Neural cell (in vitro differentiated cells): ENCODE data around the gene HP. TPM values are rescaled to one million over a fixed set of nuclear protein-coding genes. Genes with fewer than 3 reads are reported as not detected.

Source experiments
- H2AFZ ChIP-seq: fragments of 200-600, 300-800 bp; sonication (generic), shearing (Covaris generic); 2 replicates; pipeline ENCODE4 v1.6.0; 2014; ENCODE audit warnings: low read depth, mild to moderate bottlenecking, antibody characterized with exemption, low read length, moderate library complexity
- H3F3A ChIP-seq: fragments of 200-600 bp; shearing (Covaris generic); 2 replicates; pipeline ENCODE4 v1.6.1; 2016; ENCODE audit warnings: mild to moderate bottlenecking, moderate library complexity, mixed read lengths, antibody characterized with exemption, low read length; ENCODE audit not compliant: insufficient read depth, poor library complexity, severe bottlenecking
- H3K27ac ChIP-seq: fragments of 200-600, 300-800 bp; sonication (generic), shearing (Covaris generic); 2 replicates; pipeline ENCODE4 v1.5.1; 2014; ENCODE audit warnings: mild to moderate bottlenecking, low read length, moderate library complexity
- H3K27me3 ChIP-seq: fragments of 300-800, 200-600 bp; sonication (generic), shearing (Covaris generic); 2 replicates; pipeline ENCODE4 v1.6.0; 2014; ENCODE audit warnings: mild to moderate bottlenecking, low read depth, low read length, moderate library complexity; ENCODE audit not compliant: insufficient read depth
- H3K36me3 ChIP-seq: fragments of 300-800, 200-600 bp; sonication (generic), shearing (Covaris generic); 2 replicates; pipeline ENCODE4 v1.5.1; 2014; ENCODE audit warnings: mild to moderate bottlenecking, antibody characterized with exemption, low read length, moderate library complexity; ENCODE audit not compliant: insufficient read depth
- H3K4me2 ChIP-seq: fragments of 300-800, 200-600 bp; sonication (generic), shearing (Covaris generic); 2 replicates; pipeline ENCODE4 v1.6.0; 2014; ENCODE audit warnings: mild to moderate bottlenecking, low read length
- H3K4me3 ChIP-seq: fragments of 300-800, 200-600 bp; sonication (generic), shearing (Covaris generic); 2 replicates; pipeline ENCODE4 v1.5.1; 2014; ENCODE audit warnings: mild to moderate bottlenecking, low read length, moderate library complexity
- H3K79me2 ChIP-seq: fragments of 200-600 bp; shearing (Covaris generic); replicated peaks from 2 replicates; pipeline ENCODE4 v1.6.0; 2014; ENCODE audit warnings: mild to moderate bottlenecking, low read length, moderate library complexity; ENCODE audit not compliant: insufficient read depth
- H3K9ac ChIP-seq: fragments of 300-800, 200-600 bp; sonication (generic), shearing (Covaris generic); 2 replicates; pipeline ENCODE4 v1.6.1; 2016; ENCODE audit warnings: mild to moderate bottlenecking, low read length, mixed read lengths
- H3K9me2 ChIP-seq: fragments of 200-600 bp; shearing (Covaris generic); 2 replicates; pipeline ENCODE4 v1.6.1; 2016; ENCODE audit warnings: mild to moderate bottlenecking, low read length, mixed read lengths; ENCODE audit not compliant: insufficient read depth
- H3K9me3 ChIP-seq: fragments of 200-600, 300-800 bp; sonication (generic), shearing (Covaris generic); 2 replicates; pipeline ENCODE4 v1.6.1; 2016; ENCODE audit warnings: mild to moderate bottlenecking, mixed run types, low read length, moderate library complexity, mixed read lengths
- H4K20me1 ChIP-seq: fragments of 200-600 bp; shearing (Covaris generic); 2 replicates; pipeline ENCODE4 v1.6.1; 2016; ENCODE audit warnings: mild to moderate bottlenecking, mixed run types; ENCODE audit not compliant: insufficient read depth
- CTCF ChIP-seq: fragments of 450-650 bp; IDR thresholded peaks from 2 replicates; pipeline ENCODE4 v1.5.1; 2014; ENCODE audit warnings: antibody characterized with exemption, mild to moderate bottlenecking, moderate library complexity; ENCODE audit not compliant: poor library complexity, severe bottlenecking
- EP300 ChIP-seq: fragments of 450-650 bp; conservative IDR thresholded peaks from 2 replicates; pipeline ENCODE4 v1.6.1; 2014; ENCODE audit warnings: antibody characterized with exemption, mild to moderate bottlenecking, moderate library complexity; ENCODE audit not compliant: poor library complexity, severe bottlenecking
- EZH2 ChIP-seq: fragments of 200-600, 300-800 bp; shearing (Covaris generic), sonication (generic); IDR thresholded peaks from 2 replicates; pipeline ENCODE4 v1.6.1; 2014; ENCODE audit warnings: antibody characterized with exemption, low read length, borderline replicate concordance, mild to moderate bottlenecking; ENCODE audit not compliant: insufficient read depth, poor library complexity, severe bottlenecking
- MXI1 ChIP-seq: fragments of 450-650 bp; conservative IDR thresholded peaks from 2 replicates; pipeline ENCODE4 v1.6.1; 2014; ENCODE audit warnings: antibody characterized with exemption, mild to moderate bottlenecking; ENCODE audit not compliant: poor library complexity, severe bottlenecking
- POLR2AphosphoS5 ChIP-seq: IDR thresholded peaks from 2 replicates; pipeline ENCODE4 v1.6.1; 2012
- RAD21 ChIP-seq: fragments of 450-650 bp; conservative IDR thresholded peaks from 2 replicates; pipeline ENCODE4 v1.6.1; 2014; ENCODE audit warnings: antibody characterized with exemption, mild to moderate bottlenecking, moderate library complexity
- REST ChIP-seq: IDR thresholded peaks from 2 replicates; pipeline ENCODE4 v1.6.1; 2012; ENCODE audit warnings: borderline replicate concordance
- SMC3 ChIP-seq: fragments of 450-650 bp; conservative IDR thresholded peaks from 2 replicates; pipeline ENCODE4 v1.6.1; 2014; ENCODE audit warnings: antibody characterized with exemption, mild to moderate bottlenecking, moderate library complexity; ENCODE audit not compliant: poor library complexity
- TAF1 ChIP-seq: IDR thresholded peaks from 2 replicates; pipeline ENCODE4 v1.6.1; 2012; ENCODE audit warnings: low read depth
- polyA plus RNA-seq: library from polyadenylated mRNA; depleted of rRNA; stranded (reverse); fragments of >200 nt; gene quantifications from 2 replicates; pipeline ENCODE4 v1.2.3, GENCODE V29; 2014

The HP gene
- polyA plus RNA-seq, 1 donor from 2014 or later, result not detected

GRCh38 chr16:72085002-72085401, 30.7 kb downstream of the HP start:
- Histone ChIP-seq H2AFZ (no peak overlapping the region), H3K4me2 (no peak overlapping the region), H3F3A (no peaks in the 10 kb centered on the region), H3K9me2 (no peaks in the 10 kb centered on the region), H3K9ac (no peak overlapping the region), H3K9me3 (no peaks in the 10 kb centered on the region), H3K27ac (no peak overlapping the region), H3K36me3 (no peaks in the 10 kb centered on the region), H3K4me3 (no peak overlapping the region), H3K79me2 (no peaks in the 10 kb centered on the region), H3K27me3 (no peaks in the 10 kb centered on the region), H4K20me1 (no peaks in the 10 kb centered on the region)
- TF ChIP-seq RAD21 (no peak), EP300 (no peak), EZH2 (no peak), SMC3 (no peak), POLR2AphosphoS5 (no peak), MXI1 (no peak), CTCF (no peak), REST (no peak), TAF1 (no peak)

GRCh38 chr16:72091217-72091616, 36.9 kb downstream of the HP start:
- no peaks in the 10 kb centered on the region for H3F3A ChIP-seq
- H2AFZ ChIP-seq, result no peak overlapping the region
- H3K9me3 ChIP-seq, result no peaks in the 10 kb centered on the region
- H3K4me3 ChIP-seq, result peak overlapping the region; percentile 80
- H3K9ac ChIP-seq, result no peak overlapping the region
- H3K36me3 ChIP-seq, result no peaks in the 10 kb centered on the region
- no peaks in the 10 kb centered on the region for H3K27me3 ChIP-seq
- H3K79me2 ChIP-seq, result peaks cover 43% of the 10 kb centered on the region
- TF ChIP-seq REST (no peak), RAD21 (no peak), CTCF (no peak), EP300 (no peak), POLR2AphosphoS5 (no peak), MXI1 (no peak), EZH2 (no peak), SMC3 (no peak), TAF1 (no peak)
- no peak overlapping the region for H3K4me2 ChIP-seq
- no peaks in the 10 kb centered on the region for H4K20me1 ChIP-seq
- no peak overlapping the region for H3K27ac ChIP-seq
- H3K9me2 ChIP-seq, result no peaks in the 10 kb centered on the region
